Activated CD4-positive, alpha-beta T cell treated with anti-CD3 and anti-CD28 coated beads for 24 hours (primary cell): ENCODE results near the gene RPS6KC1.

ENCODE experiments used
- DNase-seq, 2 donors: peaks; one replicate each; pipeline ENCODE4 v3.0.0-alpha.2; 2020; ENCODE audit warnings: low read depth in 2 of 2

RPS6KC1 gene

GRCh38 chr1:213227458-213227857 is 176.4 kb downstream of the RPS6KC1 start:
- no peak for DNase-seq

- DNase-seq: no peak
Observed at GRCh38 chr1:213231795-213232231, 180.8 kb downstream of the RPS6KC1 start.

- DNase-seq: no peak
Observed at GRCh38 chr1:213242883-213243282, 191.8 kb downstream of the RPS6KC1 start.

- DNase-seq: peak in 1 of 2 donors; percentile 8
Observed at GRCh38 chr1:213244664-213245091, 193.6 kb downstream of the RPS6KC1 start.

- DNase-seq: no peak
Observed at GRCh38 chr1:213245260-213245910, 194.3 kb downstream of the RPS6KC1 start.

- no peak for DNase-seq
Observed at GRCh38 chr1:213247038-213247437, 196.0 kb downstream of the RPS6KC1 start.

GRCh38 chr1:213249395-213249794 is 198.4 kb downstream of the RPS6KC1 start:
- no peak for DNase-seq

GRCh38 chr1:213250041-213250440 is 199.0 kb downstream of the RPS6KC1 start:
- DNase-seq: no peak

- no peak for DNase-seq
Observed at GRCh38 chr1:213250446-213250845, 199.4 kb downstream of the RPS6KC1 start.

GRCh38 chr1:213251972-213252371 is 200.9 kb downstream of the RPS6KC1 start:
- DNase-seq: no peak

GRCh38 chr1:213256438-213257087 is 205.5 kb downstream of the RPS6KC1 start:
- no peak for DNase-seq

GRCh38 chr1:213260311-213261075 is 209.5 kb downstream of the RPS6KC1 start:
- DNase-seq: no peak

- DNase-seq: no peak
Observed at GRCh38 chr1:213264531-213264930, 213.5 kb downstream of the RPS6KC1 start.

GRCh38 chr1:213266983-213267772 is 216.1 kb downstream of the RPS6KC1 start:
- DNase-seq: no peak

GRCh38 chr1:213268221-213268620 is 217.2 kb downstream of the RPS6KC1 start:
- no peak for DNase-seq

GRCh38 chr1:213269829-213270228 is 218.8 kb downstream of the RPS6KC1 start:
- DNase-seq: no peak

GRCh38 chr1:213273546-213273945 is 222.5 kb downstream of the RPS6KC1 start:
- DNase-seq: no peak

- DNase-seq: no peak
Observed at GRCh38 chr1:213274140-213274539, 223.1 kb downstream of the RPS6KC1 start.

- DNase-seq: no peak
Observed at GRCh38 chr1:213275293-213275692, 224.3 kb downstream of the RPS6KC1 start.

GRCh38 chr1:213276236-213276635 is 225.2 kb downstream of the RPS6KC1 start:
- DNase-seq: no peak

- no peak for DNase-seq
Observed at GRCh38 chr1:213277036-213277435, 226.0 kb downstream of the RPS6KC1 start.

- no peak for DNase-seq
Observed at GRCh38 chr1:213279410-213279809, 228.4 kb downstream of the RPS6KC1 start.
